HK-2 (cell line): ENCODE results near the gene EPB42.
"Not testable (repeated sequence)": the region's sequence is repeated elsewhere in the genome, so short reads cannot be mapped to it uniquely, and the experiment has no call there.

Source experiments
- DNase-seq: peaks from one replicate; pipeline ENCODE4 v3.0.0-alpha.2; 2018; ENCODE audit not compliant: unreplicated experiment

The EPB42 gene

DNA sequence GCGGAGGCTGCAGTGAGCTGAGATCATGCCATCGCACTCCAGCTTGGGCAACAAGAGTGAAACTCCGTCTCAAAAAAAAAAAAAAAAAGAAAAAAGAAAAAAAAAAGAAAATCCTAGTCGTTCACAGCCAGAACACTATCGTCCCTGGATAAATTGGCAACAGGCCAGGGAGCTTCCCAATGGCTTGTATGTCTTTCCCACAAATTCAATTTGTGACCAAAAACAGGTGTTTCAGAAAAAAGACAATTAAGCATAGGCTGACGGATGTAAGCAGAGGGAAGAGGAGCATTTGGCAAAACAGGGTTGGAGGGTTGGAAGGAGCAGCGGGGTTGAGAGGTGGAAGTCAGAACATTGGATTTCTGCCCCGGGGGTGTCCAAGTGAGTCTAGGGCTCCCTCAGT is 8.5 kb downstream of the EPB42 start:
- DNase-seq: no peak

DNA sequence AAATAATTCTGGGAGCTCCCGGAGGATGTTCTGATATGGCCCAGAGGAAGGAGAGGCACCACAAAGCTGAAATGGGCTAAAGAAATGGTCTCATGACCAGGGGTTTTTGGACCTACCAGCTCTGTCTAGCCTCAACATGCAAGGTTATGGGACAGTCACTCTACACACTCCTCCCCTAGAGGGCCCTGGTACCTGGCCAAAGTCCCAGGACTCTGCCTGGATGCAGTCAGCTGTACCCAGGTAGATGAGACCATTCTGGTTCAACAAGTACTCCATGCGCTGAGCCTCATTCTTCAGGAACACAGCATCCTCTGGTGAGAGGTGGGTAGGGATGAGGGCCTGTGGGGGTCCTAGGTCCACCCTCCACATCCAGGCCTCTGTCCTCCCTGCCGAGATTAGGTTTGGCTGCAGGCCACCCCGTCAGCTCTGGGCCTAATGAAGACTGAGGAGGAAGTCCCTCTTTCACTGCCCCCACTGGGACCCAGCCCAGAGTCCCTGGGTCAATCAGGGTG is 9.5 kb downstream of the EPB42 start:
- no peak for DNase-seq

DNA sequence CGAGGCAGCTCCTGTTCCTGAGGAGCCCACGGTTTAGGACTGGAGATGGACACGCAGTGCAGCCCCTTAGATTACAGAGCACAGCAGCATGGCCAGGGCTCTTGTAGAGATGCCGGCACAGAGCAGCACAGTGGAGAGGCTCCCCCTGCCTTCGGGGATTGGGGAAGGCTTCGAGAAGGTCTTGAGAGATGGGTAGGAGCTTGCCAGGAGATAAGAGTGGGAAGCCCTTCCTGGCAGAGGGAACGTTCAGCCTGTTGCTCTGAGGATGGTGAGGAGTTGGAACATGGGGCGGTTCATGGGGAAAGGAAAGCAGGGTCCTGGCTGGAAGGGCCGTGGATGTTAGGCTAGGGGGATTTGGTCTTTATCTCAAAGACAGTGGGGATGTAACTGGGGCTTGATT is 10.0 kb downstream of the EPB42 start:
- no peak for DNase-seq

DNA sequence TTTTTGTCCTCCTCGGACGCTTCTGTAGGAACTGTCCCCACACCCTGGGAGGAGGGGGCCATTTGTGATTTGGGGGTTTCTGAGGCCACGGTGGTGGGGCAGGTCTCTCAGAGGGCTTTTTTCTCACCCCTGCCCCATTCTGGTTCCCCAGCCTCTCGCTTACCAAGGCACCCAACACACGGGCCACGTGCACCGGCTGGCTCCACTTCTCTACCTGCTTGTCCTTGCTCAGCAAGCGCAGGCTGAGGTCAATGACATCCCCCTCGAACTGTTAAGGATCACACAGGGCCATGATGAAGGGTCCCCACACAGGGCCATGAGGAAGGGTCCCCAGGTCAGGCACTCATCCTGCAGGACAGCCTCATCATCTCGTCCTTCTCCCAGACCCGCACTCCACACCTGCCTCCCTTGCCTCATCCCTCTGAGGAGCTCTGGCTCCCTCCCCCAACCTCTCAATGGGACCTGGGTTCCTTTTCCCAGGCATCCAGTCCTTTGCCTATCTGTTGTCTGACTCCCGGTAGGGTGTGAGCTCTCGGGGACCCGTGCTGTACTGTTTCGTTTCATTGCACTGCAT is 10.6 kb downstream of the EPB42 start:
- no peak for DNase-seq

DNA sequence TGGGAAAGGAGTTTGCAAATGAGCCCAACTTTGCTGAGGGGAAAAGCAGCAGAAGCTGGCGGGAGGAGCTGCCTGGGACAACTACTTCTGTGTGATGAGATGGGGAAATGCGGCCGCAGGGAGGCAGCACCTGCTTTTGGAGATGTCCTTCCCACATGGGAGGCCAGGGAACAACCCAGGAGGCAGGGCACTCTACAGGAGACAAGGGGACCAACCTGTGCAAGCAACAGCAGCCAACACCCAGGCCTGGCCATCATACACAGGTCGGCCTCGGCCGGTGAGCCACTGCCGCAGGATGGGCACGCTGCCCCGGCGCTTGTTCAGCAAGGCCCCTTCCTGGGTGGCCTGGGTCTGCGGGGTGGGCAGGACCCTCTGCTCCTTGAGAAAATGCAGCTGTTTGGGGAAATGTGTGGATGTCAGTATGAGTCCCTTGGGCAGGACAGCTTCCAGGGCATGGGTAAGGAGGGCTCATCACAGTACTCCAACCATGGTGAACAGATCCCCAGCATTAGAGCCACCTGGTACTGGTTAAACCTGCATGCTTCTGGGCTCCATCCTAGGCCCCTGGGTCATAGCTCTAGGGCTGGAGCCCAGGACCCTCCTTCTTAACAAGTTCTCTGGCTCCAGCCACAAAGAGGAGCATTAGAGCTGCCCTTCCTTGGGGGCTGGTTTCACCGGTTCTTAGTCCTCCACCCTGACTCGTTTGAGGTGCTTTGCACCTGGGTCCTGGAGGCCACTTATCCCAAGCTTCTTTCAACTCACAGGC is 11.6 kb downstream of the EPB42 start:
- no peak for DNase-seq

DNA sequence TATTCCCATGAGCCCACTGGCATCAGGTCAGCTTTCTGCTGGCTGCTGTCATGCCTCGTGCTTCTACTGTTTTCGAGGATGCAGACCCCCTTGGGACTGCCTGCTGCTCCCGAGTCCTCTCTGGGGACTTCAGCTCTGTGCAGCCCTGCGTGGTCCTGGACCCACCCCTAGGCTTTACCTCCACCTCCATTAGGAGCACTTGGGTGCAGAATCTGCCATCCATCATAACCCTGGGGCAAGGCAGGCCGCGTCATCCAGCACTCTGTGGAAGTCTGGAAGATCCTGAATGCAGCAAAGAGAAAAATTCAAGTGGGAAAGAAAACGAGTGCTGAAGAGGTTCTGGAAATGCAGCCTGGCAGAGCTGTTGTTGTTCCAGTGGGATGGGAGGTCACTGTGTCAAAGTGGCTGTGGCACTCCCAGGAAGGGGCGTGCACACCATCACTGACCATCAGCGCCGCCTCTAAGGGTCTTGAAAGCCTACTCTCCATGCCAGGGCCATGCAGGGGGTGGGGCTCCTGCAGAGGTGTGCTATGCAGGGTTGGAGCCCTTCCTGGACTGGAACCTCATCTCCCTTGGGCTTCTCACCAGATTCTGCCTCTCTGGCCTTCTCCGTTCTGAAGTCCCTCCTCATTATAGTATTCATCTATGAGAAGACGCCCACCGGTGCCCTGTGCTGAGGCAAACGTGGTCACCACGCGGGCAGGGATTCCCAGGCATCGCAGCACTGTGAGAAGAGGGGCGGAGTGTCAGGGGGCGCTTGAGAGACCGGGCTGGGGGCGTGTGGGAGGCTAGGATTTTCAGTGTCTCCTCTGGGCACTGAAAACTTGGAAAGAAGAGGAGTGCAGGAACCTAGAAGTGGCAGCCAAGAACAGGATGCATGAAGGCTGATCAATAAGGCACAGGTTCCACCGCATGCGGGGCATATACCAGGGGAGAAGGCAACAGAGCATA is 12.5 kb downstream of the EPB42 start:
- DNase-seq: no peak

DNA sequence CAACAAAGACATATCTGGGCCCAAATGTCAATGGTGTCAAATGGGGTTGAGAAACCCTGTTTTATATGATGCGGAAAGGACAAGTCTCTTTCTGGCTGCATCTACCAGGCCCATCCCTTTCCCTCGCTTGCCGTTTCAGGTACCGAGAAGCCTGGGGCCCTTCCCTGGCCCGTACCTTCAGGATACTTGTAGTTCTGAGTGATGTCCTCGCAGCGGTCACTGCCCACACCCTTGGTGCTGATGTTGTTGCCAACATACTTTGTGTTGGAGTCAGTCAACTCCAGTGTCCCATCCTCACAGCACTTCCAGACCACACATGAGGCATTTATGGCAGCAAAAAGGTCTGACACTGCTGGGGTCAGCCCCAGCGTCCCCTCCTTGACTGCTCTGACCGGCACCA is 13.8 kb downstream of the EPB42 start:
- DNase-seq: no peak

DNA sequence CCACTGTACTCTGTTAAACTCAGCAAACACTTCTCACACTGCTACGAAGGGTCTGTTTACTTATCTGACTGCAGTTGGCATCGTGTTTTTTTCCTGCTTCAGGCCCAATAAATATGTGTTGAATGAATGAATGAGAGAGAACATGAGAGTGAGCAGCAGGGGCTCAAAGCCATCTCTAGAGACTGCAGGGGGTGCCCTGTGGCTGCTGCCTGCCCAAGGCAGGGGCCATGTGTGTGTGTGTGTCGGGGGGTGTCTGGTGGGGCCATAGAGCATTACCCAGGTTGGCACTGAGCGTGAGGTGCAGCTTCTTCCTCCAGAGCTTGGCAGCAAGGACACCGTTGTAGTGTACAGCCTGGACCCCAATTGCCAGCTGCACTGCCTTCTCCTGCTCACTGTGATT is 14.8 kb downstream of the EPB42 start:
- no peak for DNase-seq

DNA sequence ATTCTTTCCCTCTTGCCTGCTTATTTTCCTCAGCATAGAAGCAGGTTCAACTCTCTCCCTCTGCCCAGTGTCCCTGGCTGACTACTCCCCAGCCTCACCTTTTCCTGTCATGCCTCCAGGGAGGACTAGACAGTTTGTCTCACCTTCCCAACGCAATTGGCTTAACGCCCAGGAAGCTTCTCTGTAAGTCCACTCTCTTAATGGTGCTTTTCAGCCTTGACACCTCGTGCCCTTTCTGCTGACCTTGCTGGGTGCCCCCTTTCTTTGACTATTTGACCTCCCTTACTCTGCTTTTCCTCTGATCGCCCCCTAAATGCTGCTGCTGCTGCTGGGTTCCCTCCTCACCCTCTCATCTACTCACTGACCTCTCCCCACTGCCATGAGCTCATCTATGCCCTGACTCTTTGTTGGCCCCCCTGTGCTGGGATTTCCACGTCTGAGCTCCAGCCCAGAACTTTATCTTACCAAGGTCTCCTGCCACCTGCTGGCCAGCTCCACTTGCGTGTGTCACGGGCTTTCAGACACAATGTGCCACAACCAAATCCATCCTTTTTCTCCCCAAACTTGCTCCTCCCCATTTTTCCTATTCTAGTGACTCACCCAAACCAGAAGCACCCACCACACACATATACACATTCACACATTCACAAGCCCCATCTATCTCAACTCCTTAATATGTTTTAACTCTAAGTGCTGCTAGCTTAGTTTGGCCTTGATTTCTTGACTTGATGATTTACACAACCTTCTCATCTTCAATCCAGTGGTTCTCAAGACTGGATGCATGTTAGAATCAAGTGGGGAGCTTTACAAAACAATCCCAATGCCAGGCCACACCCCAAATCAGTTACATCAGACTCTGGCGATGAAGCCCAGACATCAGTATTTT is 16.6 kb downstream of the EPB42 start:
- DNase-seq: peak; percentile 33

DNA sequence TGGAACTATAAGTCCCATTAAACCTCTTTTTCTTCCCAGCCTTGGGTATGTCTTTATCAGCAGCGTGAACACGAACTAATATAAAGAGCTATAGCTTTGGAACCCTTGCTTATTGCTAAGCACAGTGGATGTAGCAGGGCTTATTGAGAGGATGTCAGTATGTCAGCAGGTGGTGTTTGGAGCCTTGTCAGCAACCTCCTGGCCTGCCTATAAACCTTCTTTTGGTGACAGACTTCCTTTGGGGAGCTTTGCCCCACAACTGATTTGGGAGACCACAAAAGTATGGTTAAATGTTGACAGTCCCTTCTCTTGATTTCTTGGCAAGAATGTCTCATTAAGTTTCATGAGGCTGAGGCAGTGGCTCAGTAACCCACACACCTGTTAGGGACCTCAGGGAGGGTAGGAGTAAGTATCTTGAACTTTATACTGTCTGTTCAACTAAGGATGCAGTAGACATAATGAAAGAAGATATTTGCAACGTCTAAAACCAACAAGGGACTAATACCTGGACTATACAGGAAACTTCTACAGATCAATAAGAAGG is 20.8 kb downstream of the EPB42 start:
- DNase-seq: no peak

DNA sequence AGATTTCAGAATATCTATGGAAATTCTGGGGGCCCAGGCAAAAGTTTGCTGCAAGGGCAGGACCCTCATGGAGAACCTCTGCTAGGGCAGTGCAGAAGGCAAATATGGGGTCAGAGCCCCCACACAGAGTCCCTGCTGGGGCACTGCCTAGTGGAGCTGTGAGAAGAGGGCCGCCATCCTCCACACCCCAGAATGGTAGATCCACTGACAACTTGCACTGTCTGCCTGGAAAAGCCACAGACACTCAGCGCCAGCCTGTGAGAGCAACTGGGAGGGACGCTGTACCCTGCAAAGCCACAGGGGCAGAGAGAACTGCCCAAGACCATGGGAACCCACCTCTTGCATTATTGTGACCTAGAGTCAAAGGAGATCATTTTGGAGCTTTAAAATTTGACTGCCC is 21.8 kb downstream of the EPB42 start:
- DNase-seq: no peak

DNA sequence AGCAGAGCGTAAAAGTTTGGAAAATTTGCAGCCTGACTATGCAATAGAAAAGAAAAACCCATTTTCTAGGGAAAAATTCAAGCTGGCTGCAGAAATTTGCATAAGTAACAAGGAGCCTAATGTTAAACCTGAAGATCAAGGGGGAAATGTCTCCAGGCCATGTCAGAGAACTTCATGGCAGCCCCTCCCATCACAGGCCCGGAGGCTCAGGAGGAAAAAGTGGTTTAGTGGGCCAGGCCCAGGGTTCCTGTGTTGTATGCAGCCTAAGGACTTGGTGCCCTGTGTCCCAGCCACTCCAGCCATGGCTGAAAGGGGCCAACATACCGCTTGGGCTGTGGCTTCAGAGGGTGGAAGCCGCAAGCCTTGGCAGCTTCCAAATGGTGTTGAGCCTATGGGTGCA is 22.3 kb downstream of the EPB42 start:
- not testable (repeated sequence) for DNase-seq

DNA sequence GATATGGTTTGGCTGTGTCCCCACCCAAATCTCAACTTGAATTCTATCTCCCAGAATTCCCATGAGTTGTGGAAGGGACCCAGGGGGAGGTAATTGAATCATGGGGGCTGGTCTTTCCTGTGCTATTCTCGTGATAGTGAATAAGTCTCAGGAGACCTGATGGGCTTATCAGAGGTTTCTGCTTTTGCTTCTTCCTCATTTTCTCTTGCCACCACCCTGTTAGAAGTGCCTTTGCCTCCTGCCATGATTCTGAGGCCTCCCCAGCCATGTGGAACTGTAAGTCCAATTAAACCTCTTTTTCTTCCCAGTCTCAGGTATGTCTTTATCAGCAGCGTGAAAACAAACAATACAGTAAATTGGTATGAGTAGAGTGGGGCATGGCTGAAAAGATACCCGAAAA is 23.0 kb downstream of the EPB42 start:
- not testable (repeated sequence) for DNase-seq

DNA sequence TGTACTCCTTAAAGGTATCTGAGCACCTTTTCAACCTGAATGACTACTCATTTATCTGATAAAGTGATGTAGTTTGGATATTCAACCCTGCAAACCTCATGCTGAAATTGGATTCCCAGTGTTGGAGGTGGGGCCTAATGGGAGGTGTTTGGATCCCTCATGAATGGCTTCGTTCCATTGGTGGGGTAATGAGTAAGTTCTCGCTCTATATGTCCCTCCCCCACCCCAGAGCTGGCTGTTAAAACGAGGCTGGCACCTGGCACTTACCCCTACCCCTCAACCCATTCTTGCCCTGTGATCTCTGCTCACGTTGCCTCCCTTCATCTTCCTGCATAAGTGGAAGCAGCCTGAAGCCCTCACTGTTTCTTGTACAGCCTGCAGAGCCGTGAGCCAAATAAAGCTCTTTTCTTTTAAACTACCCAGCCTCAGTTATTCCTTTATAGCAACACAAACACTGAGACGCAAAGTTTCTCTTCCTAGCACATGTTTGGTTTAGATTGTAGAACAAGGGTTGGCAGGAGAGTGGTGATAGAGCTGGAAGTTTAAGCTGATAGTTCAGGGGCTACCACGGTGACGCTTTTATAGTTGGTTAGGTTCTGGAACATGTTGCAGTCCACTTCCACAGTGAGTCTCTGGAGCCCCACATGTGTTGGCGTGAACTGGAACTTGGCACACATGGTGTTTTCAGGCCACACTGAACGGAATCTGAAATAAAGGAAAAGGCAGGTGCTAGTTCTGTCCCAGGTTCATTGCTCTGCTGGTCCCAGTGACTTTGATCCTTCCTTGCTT is 23.9 kb downstream of the EPB42 start:
- DNase-seq: no peak

DNA sequence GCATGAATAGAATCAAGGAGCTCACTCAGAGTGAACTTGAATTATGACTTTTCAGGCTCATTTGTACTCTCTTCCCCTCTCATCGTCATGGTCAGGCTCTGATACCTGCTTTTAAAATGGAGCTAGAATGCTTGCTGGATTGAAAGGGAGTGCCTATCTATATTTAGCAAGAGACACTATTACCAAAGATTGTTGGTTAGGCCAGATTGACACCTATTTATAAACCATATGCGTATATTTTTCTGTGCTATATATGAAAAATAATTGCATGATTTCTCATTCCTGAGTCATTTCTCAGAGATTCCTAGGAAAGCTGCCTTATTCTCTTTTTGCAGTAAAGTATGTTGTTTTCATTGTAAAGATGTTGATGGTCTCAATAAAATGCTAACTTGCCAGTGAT is 26.0 kb downstream of the EPB42 start:
- DNase-seq: no peak

DNA sequence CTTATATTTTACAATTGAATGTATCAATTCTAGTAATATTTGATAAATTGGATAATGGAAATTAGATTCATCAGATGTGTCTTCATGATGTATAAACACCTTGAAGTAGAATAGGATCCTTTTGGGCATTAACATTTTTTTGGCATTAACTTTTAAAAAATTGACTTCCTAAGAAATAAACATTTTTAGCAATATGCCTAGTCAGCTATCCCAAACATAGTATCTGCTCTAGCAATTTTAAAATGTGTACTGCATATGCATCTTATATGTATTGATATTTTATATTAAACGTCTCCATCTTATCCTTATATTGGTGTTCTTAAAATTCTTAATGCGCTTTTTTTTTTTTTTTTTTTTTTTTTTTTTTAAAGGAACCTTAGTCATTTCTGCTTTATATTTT is 27.1 kb downstream of the EPB42 start:
- DNase-seq: no peak

DNA sequence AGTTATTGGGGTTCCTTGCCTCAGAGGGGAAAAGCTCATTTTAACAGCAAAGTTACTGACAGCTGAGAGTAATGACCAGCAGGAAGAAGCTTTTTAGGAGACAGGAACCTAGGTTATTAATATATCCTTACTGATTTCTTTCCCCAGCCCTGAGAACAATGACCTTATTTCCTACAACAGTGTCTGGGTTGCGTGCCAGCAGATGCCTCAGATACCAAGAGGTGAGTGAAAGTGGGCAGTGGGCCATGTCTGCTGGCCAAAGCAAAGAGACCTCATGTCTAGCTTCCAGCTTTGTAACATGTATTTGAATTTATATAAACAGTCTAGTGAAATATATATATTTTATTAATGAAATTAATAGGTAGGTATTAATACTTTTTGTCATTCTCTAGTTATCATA is 30.6 kb downstream of the EPB42 start:
- no peak for DNase-seq

DNA sequence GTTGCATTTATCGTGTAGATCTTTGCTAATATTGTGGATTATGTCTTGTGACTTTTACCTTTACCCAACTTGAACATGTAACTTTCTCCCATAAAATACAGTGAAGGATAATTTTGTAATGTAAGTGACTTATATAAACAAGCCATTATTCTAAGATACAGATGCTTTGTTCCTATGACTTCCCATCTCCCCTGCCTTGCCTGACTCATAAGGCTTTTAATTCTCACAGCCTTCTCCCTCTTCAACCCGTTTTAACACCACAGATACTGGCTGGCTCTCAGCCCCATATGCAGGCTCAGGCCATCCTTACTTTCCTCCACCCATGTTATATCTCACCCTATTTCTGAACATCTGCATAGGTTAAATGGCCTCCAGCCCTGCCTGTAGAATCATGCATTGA is 31.5 kb downstream of the EPB42 start:
- no peak for DNase-seq

DNA sequence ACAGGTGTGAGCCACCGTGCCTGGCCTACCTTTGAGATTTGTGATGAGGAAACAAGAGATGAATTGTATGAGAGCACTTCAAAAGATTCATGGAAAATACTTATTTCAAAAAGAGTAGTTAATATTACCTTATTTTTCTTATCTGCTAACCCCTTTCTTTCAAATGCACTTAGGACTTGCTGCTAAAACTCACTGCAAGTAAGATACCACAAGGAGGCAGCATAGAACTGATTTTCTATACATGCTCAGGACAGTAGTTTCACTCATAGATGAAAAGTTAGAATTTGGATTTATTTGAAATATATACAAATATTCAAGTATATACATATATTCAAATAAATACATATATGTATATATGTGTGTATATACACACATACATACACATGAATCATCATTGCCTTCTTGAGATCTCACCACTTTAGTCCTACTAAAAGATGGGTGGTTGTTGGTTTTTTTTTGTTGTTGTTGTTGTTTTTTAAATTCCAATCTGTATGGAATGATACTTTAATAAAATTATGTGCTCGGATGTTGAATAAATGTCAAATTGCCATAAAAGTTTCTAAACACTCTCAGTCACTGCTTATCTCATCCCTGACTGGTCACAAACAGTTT is 33.2 kb downstream of the EPB42 start:
- DNase-seq: no peak

DNA sequence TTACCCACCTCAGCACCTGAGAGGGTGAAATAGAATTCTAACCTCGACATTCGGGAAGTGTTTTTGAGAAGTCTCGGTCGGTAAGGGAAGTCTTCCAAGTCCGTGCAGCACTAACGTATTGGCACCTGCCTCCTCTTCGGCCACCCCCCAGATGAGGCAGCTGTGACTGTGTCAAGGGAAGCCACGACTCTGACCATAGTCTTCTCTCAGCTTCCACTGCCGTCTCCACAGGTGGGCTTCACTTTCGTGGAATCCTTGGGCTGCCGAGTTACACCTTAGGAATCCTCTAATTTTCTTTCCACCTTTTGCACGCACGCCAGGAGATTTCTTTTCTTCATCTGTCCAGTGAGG is 34.8 kb downstream of the EPB42 start:
- no peak for DNase-seq
